HG03135 (cell line): ENCODE data around the gene LAMB4.

Experiments used
- ATAC-seq: cut with Tn5 transposase; IDR thresholded peaks from one replicate; pipeline ENCODE4 v1.9.1; 2021; ENCODE audit warnings: mild to moderate bottlenecking, moderate library complexity; ENCODE audit not compliant: unreplicated experiment

The LAMB4 gene

GRCh38 chr7:108142675-108143259 is 12.6 kb upstream of the LAMB4 start:
- no peak for ATAC-seq

GRCh38 chr7:108142180-108142579 is 12.0 kb upstream of the LAMB4 start:
- no peak for ATAC-seq

DNA sequence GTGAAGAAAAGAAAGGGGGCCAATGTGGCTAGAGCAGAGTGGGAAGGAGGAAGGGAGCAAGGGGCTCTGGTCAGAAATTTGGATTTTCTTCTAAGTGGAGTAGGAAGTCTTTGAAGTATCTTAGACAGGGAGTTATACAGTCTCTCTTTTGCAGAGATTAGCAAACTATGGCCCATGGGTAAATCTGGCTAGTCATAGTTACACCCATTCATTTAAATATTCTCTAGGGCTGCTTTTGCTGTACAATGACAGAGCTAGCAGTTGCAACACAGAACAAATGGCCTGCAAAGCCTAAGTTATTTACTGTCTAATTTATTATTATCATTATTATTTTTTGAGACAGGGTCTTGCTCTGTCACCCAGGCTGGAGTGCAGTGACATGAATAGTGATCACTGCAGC is 10.5 kb upstream of the LAMB4 start:
- no peak for ATAC-seq

DNA sequence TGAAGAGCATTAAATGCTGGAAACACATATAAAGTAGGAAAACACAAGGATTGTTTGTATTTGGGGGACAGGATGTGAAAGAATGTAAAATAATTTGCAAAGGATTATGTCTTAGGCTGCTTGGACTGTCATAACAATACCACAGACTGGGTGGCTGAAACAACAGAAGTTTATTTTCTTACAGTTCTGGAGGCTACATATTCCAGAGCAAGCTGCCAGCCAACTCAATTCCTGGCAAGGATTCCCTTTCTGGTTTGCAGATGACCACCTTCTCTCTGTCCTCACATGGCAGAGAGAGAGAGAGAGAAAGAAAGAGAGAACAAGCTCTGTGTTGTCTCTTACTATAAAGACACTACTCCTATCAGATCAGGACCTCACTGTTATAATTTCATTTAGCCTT is 8.8 kb upstream of the LAMB4 start:
- no peak for ATAC-seq

DNA sequence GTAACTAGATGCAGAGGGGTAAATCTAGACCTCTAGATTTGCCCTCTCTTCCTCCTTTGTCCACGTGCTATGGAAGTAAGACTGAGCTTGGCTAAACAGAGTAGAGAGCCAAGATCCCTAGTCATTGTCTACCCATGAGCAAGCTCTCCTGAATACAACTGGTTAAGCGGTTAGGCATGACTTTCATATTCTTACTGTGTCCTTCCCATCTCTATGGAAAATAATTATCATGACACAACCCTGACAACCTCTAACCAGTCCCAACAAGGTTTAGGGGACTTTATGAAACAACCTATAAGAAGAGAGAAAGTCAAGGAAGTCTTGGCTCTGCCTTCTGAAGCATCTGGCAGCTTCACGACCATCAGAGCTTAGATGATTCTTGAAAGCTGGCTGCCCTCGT is 7.8 kb upstream of the LAMB4 start:
- ATAC-seq, result no peak

DNA sequence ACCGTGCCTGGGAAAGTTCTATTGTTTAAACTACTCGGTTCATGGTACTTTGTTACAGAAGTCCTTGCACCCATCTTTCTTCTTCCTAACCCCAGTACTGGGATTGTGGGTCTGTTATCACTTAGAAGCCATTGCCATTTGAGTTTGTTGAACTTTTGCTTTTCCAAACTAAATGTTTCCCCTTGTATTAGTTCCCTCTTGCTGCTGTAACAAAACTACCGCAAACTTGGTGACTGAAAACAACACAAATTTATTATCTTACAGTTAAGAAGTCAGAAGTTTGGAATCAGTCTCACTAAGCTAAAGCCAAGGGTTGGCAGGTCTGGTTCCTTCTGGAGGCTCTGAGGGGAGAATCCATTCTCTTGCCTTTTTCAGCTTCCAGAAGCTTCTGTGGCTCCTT is 6.9 kb upstream of the LAMB4 start:
- ATAC-seq, result no peak

DNA sequence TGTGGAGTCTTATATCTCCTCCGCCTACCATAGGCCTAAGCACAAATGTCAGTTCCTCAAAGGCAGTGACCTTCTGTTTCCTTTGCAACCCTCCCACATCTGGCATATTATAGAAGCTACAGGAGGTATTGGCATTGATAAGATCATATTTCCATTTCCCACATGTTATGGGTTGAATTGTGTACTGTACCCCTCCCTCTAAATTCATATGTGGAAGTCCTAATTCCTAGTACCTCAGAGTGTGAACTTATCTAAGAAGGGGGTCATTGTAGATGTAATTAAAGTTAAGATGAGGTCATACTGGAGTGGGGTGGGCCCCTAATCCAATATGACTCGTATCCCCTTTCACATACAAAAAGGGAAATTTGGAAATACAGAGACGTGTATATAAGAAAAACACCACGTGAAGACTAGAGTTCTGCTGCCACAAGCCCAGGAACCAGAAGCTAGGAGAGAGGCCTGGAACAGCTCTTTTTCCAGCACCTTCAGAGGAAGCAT is 6.1 kb upstream of the LAMB4 start:
- peak; percentile 27 for ATAC-seq

DNA sequence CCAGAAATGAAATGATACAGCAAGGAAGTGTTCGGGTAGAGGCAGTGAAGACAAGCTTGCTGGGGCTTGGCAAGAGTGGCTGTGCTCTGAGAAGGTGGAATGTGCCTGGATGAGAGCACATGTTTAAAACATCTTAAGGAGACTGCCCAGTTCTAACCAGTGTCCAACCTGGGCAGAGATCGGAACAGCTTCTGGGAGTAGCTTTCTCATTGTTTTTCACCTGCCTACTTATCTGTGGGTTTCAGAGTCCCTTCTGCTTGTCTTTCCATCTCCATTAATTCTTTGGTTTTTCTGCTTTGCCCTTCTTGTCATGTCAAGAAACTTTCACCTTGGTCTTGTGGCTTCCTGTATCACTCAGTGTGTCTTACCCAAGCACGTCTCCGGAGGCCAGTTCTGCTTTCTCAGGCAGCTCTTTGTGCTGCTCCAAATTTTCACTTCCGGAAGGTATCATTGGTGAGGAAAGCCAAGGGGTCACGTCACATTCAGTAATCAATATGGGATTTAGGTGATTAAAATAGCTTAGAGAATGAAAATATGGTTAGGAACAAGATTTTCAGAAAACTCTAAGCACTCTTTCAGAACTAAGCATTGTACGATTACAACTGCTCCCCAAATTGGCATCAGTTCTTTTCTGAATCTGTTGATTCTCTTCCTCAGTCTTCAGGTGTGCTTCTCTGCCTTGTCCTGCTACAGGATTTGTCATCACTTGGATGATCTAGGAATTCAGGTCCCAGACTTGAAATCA is 5.5 kb upstream of the LAMB4 start:
- peak; percentile 98 for ATAC-seq

DNA sequence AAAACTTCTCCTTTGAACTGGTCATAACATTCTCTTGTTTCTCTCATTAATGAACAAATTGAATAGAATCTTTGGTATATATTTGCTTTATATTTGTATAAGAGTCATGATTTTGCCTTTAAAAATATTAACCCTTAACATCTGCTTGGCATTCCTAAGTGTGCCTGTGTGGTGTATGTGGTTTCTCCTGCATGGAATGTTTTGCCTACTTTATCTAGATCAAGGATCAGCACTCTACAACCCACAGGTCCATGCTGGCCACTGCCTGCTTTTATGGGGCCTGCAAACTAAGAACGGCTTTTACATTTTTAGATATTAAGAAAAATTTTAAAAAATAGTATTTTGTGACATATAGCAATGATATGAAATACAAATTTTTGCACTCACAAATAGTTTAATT is 4.3 kb upstream of the LAMB4 start:
- no peak for ATAC-seq

DNA sequence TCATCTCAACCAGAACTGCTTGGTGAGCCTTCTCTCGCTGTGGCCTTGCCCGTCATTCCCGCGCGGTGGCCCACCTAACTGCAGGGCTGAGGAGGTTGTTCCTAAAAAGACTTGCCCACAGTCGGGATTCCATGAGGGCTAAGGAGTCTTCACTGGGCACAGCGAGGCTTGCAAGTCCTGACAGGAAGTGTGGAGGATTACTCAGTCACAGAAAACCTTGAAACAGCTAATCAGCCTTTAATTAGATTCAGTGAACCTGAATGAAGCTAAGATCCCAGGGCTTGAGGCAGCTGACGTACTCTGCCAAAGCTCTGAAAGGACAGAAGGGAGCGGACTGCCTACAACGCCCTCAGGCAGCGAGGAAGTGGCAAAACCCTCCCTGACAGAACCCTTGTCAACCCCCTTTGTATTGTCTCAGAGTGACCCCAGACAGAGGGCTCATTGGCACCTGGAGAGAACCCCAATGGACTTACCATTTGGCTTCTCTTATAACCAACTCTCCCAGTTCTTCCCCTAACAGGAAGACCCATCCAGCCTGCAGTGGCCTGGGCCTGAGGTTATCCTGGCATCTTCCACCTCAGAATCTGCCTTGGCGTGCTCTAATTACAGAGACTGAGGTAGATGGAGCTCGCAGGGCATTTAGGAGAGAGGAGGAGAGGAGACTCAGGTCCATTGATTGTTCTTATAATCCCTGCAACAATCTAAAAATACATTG is 2.5 kb upstream of the LAMB4 start:
- ATAC-seq, result no peak

GRCh38 chr7:108129018-108129965 is 869 bp downstream of the LAMB4 start:
- ATAC-seq, result no peak

DNA sequence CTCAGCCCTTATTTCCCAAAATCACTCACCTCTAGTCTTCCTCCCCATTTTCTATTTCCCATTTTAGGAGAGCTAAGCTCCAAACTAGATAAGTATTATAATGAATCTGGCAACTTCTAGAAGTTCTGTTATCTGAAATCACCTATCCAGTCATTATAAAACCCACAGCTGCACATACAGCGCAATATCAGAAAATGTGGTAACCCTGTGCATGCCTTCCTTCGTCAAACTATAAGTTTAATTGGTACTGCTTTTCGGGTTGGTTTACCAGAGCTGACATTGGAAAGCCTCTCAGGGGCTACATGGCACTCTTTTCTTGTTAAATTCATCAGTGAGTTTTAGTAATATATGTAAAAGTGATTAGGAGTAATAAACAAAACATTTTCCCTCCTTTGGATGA is 1.6 kb downstream of the LAMB4 start:
- no peak for ATAC-seq

- ATAC-seq, result no peak
These were observed 2.7 kb downstream of the LAMB4 start for GRCh38 chr7:108127461-108127860.

DNA sequence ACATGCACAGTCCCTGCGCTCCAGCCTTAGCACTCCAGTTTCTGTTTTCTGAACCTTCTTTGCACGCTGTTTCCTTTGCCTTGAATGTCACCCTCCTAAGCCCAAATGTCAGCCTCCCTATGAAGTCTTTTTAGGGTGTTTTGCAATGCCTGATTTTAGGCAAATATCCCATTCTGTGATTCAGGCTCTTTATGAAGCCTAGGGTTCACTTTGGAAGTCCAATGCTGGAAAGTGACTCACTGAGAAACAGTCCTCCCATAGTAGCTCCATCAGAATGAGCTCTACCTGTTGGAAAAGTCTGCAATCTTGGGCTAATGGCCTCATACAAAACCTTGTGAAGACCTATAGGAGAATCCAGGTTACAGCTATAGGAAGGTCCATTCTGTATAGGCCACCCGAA is 5.3 kb downstream of the LAMB4 start:
- ATAC-seq, result no peak

DNA sequence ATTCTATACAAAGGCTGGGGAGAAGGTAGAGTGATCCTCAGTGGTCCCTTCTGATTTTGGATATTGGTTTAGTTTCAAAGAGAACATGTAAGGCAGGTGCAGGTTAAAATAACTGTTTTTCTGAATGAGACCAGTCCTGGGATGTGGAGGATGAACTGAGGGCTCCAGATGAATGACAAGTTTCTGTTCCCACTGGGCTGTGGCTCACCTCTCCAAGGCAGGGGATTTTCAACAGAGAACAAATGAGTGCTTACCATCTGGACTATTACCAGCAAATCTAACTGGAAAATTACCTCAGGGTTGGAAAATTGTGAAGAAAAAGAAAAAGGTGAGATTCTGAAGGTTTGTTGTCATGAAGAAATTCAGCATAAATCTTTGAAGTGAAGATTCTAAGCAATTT is 8.0 kb downstream of the LAMB4 start:
- no peak for ATAC-seq

GRCh38 chr7:108120933-108121332 is 9.2 kb downstream of the LAMB4 start:
- ATAC-seq, result no peak

DNA sequence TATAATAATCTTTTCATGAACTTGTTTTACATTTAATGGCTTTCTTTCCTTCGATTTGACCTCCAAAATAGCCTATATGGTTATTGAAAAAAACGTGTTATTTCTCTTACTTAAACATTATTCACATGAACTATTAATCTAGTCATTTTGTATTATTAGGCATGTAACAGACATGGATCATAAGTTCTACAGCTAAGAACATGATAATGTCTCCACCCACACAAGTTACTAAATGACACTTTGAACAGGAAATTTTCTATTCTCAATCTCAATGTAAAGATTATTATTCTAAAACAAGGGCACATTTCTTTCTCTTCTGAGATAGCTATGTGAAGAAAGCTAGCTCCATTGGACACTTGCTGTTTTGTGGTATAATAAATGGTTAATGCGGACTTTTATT is 10.0 kb downstream of the LAMB4 start:
- no peak for ATAC-seq

DNA sequence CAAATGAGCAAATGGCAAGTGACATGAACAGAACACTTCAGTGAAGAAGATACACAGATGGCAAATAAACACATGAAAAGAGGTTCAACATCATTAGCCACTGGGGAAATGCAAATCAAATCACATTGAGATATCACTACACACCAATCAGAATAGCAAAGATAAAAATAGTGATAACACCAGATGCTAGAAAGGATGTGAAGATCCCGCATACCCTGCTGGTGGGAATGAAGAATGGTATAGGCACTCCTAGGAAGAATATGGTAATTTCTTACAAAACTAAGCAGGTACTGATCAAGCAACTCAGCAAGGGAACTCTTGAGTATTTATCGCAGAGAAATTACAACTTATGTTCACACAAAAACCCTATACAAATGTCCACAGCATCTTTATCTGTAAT is 11.2 kb downstream of the LAMB4 start:
- ATAC-seq, result no peak

DNA sequence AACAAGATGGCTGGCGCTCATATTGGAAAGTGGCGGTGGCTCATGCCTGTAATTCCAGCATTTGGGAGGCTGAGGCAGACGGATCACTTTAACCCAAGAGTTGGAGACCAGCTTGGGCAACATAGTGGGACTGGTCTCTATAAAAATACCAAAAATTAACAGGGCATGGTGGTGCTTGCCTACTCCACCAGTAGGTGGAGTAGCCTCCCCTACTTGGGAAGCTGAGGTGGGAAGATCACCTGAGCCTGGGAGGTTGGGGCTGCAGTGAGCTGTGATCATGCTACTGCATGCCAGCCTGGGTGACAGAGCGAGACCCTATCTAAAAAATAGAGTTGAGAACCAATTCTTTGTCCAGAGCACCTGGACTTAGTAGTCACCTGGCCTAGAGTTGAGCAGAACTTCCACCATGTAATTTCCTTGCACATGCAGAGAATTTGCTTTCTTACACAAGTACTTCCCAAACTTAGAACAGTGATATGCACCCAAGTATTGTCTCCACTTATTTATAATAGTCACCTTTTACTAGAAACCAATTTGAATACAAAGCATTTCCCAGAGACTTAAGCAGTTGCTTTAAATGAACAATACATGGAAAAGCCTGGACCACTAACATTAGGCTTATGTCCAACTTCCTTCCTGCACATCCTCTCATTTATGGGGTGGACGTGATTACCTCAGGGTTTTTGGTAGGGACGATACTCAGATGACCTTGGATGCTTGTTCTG is 15.9 kb downstream of the LAMB4 start:
- no peak for ATAC-seq

GRCh38 chr7:108112683-108113082 is 17.5 kb downstream of the LAMB4 start:
- no peak for ATAC-seq
